ENCODE measurements around the gene COPZ2. TPM values are rescaled to one million over a fixed set of nuclear protein-coding genes. Genes with fewer than 3 reads are reported as not detected.
A peak's percentile ranks its signal among the peaks of the same experiment; 100 is the strongest.

Gene COPZ2
- total RNA-seq, 1 donor from 2014 or later, result 0.30 TPM

DNA sequence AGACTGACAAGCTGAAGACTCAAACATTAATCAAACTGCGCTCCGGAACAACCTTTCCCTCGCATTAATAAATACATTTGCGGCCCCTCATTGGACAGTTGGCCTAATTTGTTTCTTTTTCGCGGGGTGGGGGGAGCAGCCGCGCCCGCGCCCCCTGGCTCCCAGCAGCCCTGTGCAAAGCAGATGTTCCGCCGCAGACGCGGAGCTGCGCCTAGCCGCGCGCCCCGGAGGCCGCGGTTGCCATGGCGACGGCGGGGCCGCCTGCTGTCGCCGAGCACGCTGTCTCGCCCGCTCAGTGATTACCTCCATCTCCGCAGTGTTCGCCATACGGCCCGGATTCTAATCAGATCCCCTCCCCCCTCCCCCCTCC lies 25.5 kb downstream of the COPZ2 start:
- Histone ChIP-seq H2AFZ (replicated peaks) (peak overlapping the region; percentile 28), H3K79me2 (ENCODE audit: low read depth) (no peaks in the 10 kb centered on the region), H3K27ac (no peak overlapping the region), H3K9ac (no peak overlapping the region), H4K20me1 (ENCODE audit: low read depth) (no peaks in the 10 kb centered on the region), H3K4me3 (peak overlapping the region; percentile 52), H3K27me3 (no peaks in the 10 kb centered on the region), H3K4me2 (peak overlapping the region; percentile 97), H3K36me3 (no peaks in the 10 kb centered on the region), H3K4me1 (peaks cover 59% of the 10 kb centered on the region), H3F3A (ENCODE audit: low read depth) (peaks cover 57% of the 10 kb centered on the region), H3K9me3 (ENCODE audit: low read depth) (no peaks in the 10 kb centered on the region)
- TF ChIP-seq CTCF (IDR thresholded peaks at IDR 0.05), result peak; percentile 9
- TF ChIP-seq EZH2 (IDR thresholded peaks at IDR 0.05), result no peak
- no peak for TF ChIP-seq EZH2phosphoT487 (IDR thresholded peaks at IDR 0.05)
- Mint-ChIP-seq H3K27ac (peak overlapping the region; percentile 98), H3K4me1 (peaks cover 74% of the 10 kb centered on the region), H3K36me3 (no peaks in the 10 kb centered on the region), H3K4me3 (peak overlapping the region; percentile 81), H3K9me3 (no peaks in the 10 kb centered on the region), H3K27me3 (ENCODE audit: insufficient read depth, low read depth) (peaks cover 7% of the 10 kb centered on the region)
- peak; percentile 94 for DNase-seq (ENCODE audit: low spot score)

GRCh38 chr17:48011405-48012150 lies 26.0 kb downstream of the COPZ2 start:
- Mint-ChIP-seq H3K4me1 (peaks cover 77% of the 10 kb centered on the region), H3K36me3 (no peaks in the 10 kb centered on the region), H3K4me3 (peak overlapping the region; percentile 81), H3K27me3 (ENCODE audit: insufficient read depth, low read depth) (peaks cover 7% of the 10 kb centered on the region), H3K9me3 (no peaks in the 10 kb centered on the region), H3K27ac (peak overlapping the region; percentile 98)
- Histone ChIP-seq H3K4me2 (peak overlapping the region; percentile 97), H3K4me3 (peak overlapping the region; percentile 52), H3K79me2 (ENCODE audit: low read depth) (no peaks in the 10 kb centered on the region), H3K36me3 (no peaks in the 10 kb centered on the region), H4K20me1 (ENCODE audit: low read depth) (no peaks in the 10 kb centered on the region), H2AFZ (replicated peaks) (peak overlapping the region; percentile 28), H3K9me3 (ENCODE audit: low read depth) (no peaks in the 10 kb centered on the region), H3F3A (ENCODE audit: low read depth) (peaks cover 62% of the 10 kb centered on the region), H3K9ac (no peak overlapping the region), H3K27ac (no peak overlapping the region), H3K4me1 (peaks cover 64% of the 10 kb centered on the region), H3K27me3 (no peaks in the 10 kb centered on the region)
- DNase-seq (ENCODE audit: low spot score), result peak; percentile 64
- TF ChIP-seq EZH2 (IDR thresholded peaks at IDR 0.05) (no peak), CTCF (IDR thresholded peaks at IDR 0.05) (peak; percentile 60)

- Histone ChIP-seq H3F3A (ENCODE audit: low read depth) (peaks cover 63% of the 10 kb centered on the region), H2AFZ (replicated peaks) (no peak overlapping the region), H3K27ac (no peak overlapping the region), H3K36me3 (no peaks in the 10 kb centered on the region), H3K4me2 (no peak overlapping the region), H3K27me3 (no peaks in the 10 kb centered on the region), H3K4me3 (no peak overlapping the region), H3K9me3 (ENCODE audit: low read depth) (no peaks in the 10 kb centered on the region), H3K79me2 (ENCODE audit: low read depth) (no peaks in the 10 kb centered on the region), H4K20me1 (ENCODE audit: low read depth) (no peaks in the 10 kb centered on the region), H3K4me1 (peaks cover 63% of the 10 kb centered on the region), H3K9ac (no peak overlapping the region)
- H3K9me3 Mint-ChIP-seq, result no peaks in the 10 kb centered on the region
- no peak for DNase-seq (ENCODE audit: low spot score)
- no peaks in the 10 kb centered on the region for H3K36me3 Mint-ChIP-seq
- H3K27me3 Mint-ChIP-seq (ENCODE audit: insufficient read depth, low read depth), result peaks cover 7% of the 10 kb centered on the region
- H3K27ac Mint-ChIP-seq, result peak overlapping the region; percentile 75
- no peak overlapping the region for H3K4me3 Mint-ChIP-seq
- H3K4me1 Mint-ChIP-seq, result peaks cover 77% of the 10 kb centered on the region
- TF ChIP-seq CTCF (IDR thresholded peaks at IDR 0.05), result no peak
- no peak for TF ChIP-seq EZH2 (IDR thresholded peaks at IDR 0.05)
- TF ChIP-seq EZH2phosphoT487 (IDR thresholded peaks at IDR 0.05), result no peak
Observed at GRCh38 chr17:48010193-48010592, 27.4 kb downstream of the COPZ2 start.
